HUDEP-2 (cell line): ENCODE results near the gene ZNF593OS.
A peak's percentile ranks its signal among the peaks of the same experiment; 100 is the strongest.

ENCODE experiments used
- DNase-seq, 76 experiments: peaks; one replicate each; lab custom pipeline; 2025; ENCODE audit not compliant: unreplicated experiment in 76 of 76; lab: John Stamatoyannopoulos, UW

Gene ZNF593OS

GRCh38 chr1:26184883-26185282 is 13.3 kb upstream of the ZNF593OS start:
- DNase-seq = no peak

- no peak for DNase-seq
Observed at GRCh38 chr1:26184086-26184485, 12.5 kb upstream of the ZNF593OS start.

DNA sequence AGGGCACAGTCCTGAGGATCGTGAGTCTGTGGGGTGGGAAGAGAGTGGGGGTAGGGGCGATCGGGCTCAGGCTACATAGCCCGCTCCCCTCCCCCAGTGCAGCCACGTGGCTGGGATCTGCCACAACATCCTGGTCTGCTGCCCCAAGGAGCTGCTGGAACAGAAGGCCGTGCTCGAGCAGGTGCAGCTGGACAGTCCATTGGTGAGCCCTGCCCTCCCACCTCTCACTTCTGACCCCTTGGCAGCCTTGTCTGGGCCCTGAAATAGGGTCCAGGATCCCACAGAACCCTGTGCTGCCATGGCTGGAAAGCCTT is 10.7 kb upstream of the ZNF593OS start:
- DNase-seq = no peak

DNA sequence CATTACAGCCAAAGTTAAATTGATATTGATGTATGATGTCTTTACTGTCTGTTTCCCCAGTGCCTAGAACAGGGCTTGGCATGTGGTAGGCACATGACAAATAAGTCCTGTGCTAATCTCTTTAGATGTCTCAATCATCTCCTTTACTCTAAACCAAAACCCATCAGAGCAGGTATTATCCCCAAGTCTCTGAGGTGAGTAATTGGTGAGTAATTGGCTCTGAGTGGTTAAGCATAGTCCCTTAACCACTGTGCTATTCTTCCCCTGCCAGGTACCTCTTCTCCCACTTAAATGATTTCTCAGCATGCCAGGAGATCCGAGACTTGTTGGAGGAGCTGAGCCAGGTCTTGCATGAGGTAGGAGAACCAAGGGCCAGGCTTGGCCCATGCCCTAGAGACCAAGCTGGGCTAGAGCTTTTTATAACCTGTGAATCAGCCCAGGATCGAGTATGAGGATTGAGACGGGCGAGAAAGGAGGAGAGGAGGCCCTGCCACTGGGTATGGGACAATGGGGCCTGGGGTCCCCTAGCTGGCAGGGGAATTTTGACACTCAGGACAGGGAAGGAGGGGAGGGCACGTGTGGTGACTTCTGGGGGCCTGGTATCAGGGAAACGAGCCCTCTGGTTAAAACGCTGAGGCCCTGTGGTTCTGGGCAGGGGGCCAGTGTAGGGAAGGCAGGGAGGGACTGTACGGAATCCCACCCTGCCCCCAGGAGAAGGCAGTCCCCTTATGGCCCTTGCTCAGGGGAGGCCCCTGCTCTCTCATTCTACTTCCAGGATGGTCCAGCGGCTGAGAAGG is 10.2 kb upstream of the ZNF593OS start:
- no peak for DNase-seq

GRCh38 chr1:26180010-26180506 is 8.4 kb upstream of the ZNF593OS start:
- DNase-seq = no peak

- DNase-seq = no peak
Observed at GRCh38 chr1:26177182-26177684, 5.6 kb upstream of the ZNF593OS start, which contains the start of gene CNKSR1. Gene CNKSR1 (plus strand): TSS chr1:26177491. CDS start chr1:26177548, 57 bp downstream.

DNA sequence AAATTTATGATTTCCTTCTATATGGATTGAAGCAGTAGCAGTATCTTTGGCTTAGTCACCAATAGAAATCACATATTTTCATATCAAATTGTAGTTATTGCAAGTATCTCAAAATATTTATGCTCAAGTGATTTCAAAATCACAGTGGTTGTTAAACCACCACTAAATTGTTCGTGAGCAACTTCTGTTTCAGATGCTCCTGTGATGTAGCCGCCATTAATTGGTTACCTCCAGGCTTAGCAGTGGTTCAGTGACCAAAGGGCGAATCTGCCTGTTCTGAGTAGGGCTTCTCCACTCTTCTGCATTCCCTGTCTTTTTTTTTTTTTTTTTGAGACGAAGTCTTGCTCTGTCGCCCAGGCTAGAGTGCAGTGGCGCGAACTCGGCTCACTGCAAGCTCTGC is 3.7 kb upstream of the ZNF593OS start:
- no peak for DNase-seq

DNA sequence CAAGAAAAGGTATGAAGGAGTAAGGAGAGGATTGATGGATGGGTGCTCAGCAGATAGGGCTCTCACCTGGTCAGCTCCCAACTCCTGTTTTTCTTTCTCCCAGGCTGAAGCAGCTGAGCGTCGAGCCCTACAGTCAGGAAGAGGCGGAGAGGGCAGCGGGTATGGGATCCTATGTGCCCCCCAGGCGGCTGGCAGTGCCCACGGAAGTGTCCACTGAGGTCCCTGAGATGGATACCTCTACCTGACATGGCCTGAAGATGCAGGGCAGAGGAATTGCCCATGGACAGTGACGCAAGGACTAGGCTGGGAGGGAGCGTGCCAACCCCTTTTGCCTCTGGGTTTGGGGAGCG is 1.2 kb downstream of the ZNF593OS start:
- DNase-seq = no peak

DNA sequence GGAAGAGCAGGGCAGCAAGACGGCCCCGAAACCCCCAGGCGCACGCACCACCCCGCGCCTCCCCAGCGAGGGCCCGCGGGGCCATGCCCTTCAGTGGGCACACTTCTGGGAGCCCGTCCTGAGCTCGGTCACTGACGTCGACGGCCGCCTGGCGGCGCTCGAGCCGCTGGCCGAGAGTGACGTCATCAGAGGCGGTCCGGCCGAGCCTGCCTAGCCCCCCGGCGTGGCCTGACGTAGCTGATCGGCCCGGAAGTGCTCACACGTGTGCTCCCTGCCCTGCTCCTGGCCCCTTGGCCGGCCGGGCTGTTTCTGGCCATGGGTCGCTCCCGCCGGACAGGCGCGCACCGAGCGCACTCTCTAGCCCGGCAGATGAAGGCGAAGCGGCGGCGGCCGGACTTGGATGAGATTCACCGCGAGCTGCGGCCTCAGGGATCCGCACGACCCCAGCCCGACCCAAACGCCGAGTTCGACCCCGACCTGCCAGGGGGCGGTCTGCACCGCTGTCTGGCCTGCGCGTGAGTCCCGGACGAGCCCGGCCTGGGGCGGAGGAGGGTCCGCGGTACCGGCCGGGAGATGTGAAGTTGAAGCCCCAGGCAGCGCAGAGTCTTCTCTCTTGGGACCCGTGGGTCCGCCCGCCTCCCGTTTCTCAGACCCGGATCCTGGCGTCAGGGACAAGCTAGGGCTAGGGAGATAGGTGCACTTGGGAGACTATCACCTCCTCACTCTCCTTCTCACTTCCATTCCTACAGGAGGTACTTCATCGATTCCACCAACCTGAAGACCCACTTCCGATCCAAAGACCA is 1.8 kb downstream of the ZNF593OS start, which contains the start of gene ZNF593:
TSS of gene ZNF593 (plus strand) at position 240 of the 803 bp plus-strand sequence. CDS start at position 316, 76 bp downstream.
- peak in 74 of 76 experiments; percentile 7 to 93 (median 84) for DNase-seq

GRCh38 chr1:26169198-26169554 is 2.5 kb downstream of the ZNF593OS start:
- DNase-seq = no peak

- DNase-seq = no peak
Observed at GRCh38 chr1:26168410-26169197, 3.0 kb downstream of the ZNF593OS start, which contains the start of gene C1orf232. Gene C1orf232 (minus strand): TSS chr1:26168963. CDS start chr1:26168499, 464 bp downstream.

GRCh38 chr1:26166719-26167281 is 4.8 kb downstream of the ZNF593OS start:
- DNase-seq = no peak

- DNase-seq = no peak
Observed at GRCh38 chr1:26164861-26165842, 6.5 kb downstream of the ZNF593OS start.

GRCh38 chr1:26164036-26164860 is 7.4 kb downstream of the ZNF593OS start:
- peak in 26 of 76 experiments; percentile 3 to 60 (median 20) for DNase-seq

DNA sequence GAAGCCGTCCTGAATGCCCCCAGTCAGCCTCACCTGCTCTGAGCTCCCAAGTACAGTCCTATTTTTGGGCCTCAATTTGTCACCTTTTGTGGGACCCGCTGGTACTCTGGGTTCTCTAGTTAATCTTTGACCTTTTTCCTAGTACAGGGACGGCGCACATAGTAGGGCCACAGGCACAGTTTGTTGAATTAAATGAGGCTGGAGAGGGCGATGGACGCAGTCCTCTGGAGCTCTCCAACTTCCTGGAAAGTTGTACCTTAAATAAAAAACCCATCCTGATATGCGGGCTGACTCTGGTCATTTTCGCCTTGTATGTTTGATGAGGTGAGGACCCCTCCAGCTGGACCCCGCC is 8.0 kb downstream of the ZNF593OS start:
- DNase-seq = no peak

DNA sequence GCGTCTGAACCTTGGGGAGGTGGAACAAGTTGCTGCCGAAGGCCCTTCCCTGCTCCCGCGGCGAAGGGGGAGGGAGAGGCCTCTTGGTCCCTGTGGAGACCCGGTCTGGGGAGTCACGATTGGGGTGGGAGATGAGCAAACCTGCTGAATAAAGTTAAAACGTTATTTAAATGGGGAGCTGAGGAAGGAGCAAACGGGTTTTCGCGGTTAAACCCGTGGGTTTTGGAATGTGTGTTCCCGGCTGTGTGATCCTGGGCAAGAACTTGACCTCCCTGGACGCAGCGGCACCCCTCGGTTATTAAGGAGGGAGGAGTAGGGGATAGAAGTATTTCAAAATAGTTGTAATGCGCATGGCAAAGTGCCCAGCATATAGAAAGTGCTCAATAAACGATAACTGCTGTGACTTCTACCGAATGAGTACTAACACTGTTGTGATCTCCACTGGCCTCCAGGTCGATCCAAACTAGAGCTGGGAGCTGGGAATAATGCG is 9.4 kb downstream of the ZNF593OS start:
- DNase-seq = peak in 3 of 76 experiments; percentile 8 to 50 (median 47)

- DNase-seq = peak in 52 of 76 experiments; percentile 15 to 80 (median 51)
Observed at GRCh38 chr1:26161415-26162219, 10.0 kb downstream of the ZNF593OS start.
